Keratinocyte (primary cell): ENCODE data around the gene GID8.

ENCODE experiments used
- CTCF ChIP-seq, 3 experiments: IDR thresholded peaks in 1 of 3; conservative IDR thresholded peaks in 1 of 3; optimal IDR thresholded peaks in 1 of 3; 2 replicates in 2 of 3; 3 replicates in 1 of 3; pipeline versions ENCODE3 to v1.5.1; 2011; ENCODE audit warnings: low read length in 3 of 3, mild to moderate bottlenecking in 3 of 3, moderate library complexity in 2 of 3, control low read depth in 1 of 3, inconsistent platforms in 1 of 3; ENCODE audit not compliant: insufficient read depth in 2 of 3; ENCODE audit errors: extremely low read depth in 1 of 3
- EZH2 ChIP-seq: IDR thresholded peaks from one replicate; pipeline ENCODE4 v1.6.1; 2012; ENCODE audit warnings: inconsistent platforms, mild to moderate bottlenecking, low read length, moderate library complexity

DNA sequence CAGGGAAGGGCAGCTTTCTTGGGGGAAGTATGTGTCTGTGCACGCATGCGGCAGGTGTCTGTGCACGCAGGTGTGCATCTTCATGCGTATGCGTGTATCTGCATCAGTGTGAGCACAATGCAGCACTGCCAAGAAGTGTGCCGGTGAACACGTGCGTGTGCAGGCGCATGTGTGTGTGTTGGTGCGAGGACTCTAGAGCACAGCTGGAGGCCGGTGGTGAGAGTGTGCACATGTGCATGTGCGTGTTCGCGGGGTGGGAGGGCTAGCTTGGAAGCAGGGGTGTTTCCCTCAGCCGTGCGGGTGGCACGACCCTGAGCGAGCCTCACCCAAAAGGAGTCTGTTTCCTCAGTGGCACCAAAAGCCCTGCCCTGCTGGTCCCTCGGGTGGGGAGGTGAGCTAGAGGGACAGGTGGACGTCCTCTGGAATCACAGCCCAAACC, 22.1 kb downstream of the GID8 start:
- no peak for TF ChIP-seq CTCF (optimal IDR thresholded peaks at IDR 0.05 in 1 of 3, IDR thresholded peaks at IDR 0.05 in 1 of 3, conservative IDR thresholded peaks at IDR 0.05 in 1 of 3; ENCODE audit: extremely low read depth in 1 of 3, insufficient read depth in 2 of 3, low read length in 3 of 3)
- no peak for TF ChIP-seq EZH2
